ENCODE data around the gene SDC1.

Gene SDC1

DNA sequence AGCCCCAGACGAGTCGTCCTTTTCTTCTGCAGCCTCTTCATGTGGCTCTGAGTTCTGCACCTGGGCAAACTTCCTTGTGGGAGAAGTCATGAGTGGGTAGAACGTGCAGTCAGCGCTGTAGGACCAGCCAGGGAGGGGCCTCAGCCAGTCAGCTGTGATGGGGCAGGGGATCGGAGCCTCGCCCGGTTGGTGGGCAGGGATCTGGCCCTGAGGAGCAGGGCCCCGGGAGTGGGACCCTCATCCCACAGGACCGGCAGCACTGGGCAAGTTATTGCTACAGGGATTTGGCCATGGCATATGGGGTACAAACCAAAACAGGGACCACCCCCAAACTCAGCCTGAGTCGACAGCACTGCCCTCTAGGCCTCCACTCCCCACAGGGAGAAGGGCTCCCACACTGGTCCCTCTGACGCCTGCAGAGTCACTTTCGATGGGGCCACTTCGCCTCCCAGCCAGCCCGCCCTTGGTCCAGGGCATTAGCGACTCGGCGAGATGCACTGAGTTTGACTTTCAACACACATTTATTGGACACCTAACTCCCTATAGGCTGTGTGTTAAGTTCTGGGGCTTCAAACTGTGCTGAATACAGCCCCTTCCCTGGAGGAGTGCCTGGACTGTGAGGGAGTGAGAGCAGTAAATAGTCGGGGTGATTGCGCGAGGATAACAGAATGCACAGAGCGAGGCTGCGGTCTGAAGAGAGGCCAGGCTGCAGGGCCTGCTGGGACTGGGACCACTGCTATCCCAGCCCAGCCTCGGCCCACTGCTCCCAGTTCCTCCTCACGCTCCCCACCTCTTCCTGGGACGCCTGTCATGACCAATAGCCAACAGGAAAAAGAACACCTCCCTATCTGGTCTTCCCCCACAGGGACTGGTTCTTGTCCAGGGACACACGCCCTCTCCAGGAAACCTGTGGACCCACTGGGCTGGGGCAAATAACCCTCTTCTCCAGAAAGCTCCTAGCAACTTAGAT lies 55.9 kb downstream of the SDC1 start:
- no peak for DNase-seq

DNA sequence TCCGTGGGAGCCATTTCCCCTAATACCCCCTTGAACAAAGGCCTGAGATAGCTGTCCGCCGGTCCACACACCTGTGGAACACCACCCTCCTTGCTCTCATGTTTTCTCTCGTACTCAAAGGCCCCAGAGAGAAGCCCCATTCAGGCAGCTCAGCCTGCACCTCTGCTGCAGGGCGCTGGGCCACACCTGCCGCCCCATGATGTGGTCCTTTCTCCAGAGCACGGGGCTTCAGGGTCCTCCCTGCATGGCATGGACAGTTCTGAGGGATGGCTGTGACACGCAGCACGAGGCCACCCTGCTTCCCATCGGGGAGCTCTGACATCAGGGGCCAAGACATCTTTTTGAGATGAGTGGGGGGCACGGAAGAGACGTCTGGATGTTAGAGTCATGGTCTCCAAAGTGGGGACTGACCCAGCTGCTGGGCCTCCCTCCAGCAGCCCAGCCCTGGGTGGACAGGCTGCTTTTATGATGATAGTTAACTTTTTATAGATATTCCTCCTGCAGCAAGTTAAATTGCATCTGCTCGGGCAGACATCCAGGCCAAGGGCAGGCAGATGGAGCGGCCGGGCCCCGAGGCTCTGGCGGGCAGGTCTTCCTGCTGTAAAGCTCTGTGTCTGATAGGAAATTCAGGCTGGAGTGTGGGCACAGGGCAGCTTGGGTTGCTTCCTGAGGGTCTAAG lies 56.7 kb downstream of the SDC1 start:
- no peak for DNase-seq

DNA sequence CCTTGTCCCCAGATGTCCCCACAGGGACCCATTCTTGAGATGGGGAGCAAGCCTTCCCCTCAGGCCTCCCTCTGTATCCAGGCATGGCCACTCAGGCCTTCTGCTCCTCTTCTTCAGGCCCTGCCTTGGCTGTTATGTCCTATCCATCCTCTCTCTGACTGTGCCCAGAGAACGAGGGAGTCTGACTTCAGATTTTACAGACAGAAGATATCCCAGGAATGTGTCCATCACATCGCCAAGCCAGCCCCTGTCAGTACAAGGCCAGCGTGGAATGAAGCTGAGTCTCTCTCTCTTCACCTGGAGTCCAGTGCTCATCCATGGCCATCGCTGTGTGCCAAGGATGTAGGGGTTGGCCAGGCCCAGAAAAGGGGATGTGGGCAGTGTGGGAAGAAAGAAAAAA lies 57.6 kb downstream of the SDC1 start:
- DNase-seq: no peak

DNA sequence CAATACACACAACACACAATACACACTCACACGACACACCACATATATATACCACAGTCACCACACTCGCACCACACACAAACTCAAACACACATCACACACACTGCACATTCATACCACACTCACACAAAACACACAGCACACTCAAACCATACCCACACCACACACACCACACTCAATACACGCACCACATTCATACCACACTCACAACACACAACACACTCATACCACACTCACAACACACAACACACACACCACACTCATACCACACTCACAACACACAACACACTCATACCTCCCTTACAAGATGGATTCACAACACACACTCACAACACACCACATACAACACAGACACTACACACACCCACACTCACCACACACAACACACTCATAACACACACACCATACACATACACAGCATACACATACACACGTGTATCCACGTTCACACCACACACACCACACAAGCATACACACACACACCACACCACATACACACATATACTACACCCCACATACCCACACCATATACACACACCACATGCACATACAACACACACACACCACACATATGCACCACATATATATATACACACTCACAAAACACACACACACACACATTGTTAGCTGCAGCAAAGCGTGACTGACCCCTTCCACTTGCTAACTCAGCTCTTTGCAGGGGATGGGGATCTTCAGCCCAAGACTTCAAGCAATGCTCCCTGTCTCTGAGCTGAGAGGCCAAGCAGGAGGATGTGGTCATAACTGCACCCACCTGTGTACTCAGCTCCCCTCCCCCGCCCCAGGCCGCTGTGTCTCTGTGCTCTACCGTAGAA lies 59.0 kb downstream of the SDC1 start:
- no peak for DNase-seq

- no peak for DNase-seq
Measured at GRCh38 chr2:20164734-20165478, 60.0 kb downstream of the SDC1 start.

- DNase-seq: no peak
Measured at GRCh38 chr2:20164061-20164733, 60.7 kb downstream of the SDC1 start.

DNA sequence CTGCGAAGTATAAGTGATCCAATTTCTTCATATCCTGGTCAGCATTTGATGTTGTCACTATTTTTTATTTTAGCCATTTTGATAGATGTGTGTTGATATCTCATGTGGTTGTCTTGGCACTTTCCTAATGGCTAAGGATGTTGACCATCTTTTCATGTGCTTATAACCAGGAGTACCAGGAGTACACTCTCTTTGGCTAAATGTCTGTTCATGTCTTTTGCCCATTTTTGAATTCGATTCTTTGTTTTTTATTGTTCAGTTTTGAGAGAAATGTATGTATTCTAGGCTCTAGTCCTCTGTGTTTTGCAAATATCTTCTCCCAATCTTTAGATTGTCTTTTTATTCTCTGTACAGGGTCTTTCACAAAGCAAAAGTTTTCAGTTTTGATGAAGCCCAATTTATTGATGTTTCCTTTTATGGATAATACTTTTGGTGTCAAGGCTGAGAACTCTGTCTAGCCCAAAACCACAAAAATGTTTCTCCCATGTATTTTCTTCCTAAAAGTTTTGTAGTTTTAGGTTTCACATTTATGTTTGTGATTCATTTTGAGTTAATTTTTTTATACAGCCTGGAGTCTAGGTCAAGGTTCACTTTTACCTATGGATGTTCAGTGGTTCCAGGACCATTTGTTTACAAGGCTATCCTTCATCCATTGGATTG lies 65.4 kb downstream of the SDC1 start:
- no peak for DNase-seq

DNA sequence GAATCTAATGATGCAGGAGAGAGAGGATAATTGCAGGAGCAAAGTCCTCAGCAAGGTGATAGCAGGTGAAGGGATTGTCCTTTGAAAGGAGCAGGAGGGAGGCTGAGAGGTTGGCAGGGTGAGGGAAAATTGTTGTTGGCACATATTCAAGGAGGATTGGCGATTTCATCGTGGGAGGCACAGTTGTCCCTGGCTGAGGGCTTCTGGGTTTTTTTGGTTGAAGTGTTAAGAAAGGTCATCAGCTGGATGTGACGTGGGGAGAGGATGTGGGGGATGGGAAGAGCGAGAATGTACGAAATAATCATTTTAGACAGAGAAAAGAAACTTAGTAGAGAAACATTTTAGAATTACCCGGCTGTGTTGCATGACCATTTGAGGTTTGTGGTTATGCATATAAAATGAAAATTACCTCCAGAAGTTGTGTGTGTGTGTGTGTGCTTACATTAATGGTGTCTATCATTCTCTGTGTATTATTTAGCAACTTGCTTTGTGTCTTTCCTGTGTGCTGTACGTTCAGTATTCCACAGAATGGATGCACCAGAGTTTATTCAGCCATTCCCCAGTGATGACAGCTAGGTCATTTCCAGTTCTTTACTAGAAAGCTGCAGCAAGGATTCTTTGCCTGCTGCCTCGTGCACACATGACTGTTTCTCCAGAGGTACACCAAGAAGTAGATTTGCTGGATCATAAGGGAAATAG lies 67.6 kb downstream of the SDC1 start:
- DNase-seq: no peak

DNA sequence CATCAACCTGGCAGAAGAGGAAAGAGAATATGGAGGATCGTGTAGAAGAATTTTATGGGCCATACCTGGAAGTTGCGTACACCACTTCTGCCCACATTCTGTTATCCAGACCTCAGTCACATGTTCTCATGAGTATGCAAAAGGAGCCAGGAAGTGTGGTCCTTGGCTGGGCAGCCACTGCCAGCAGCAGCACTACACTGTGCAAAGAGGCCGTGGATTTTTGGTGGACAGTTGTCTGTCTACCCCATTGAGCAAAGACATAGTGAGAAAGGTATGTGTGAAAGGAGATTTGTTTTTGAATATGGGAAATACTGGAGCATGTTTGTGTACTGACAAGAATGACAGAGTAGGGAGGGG lies 68.1 kb downstream of the SDC1 start:
- DNase-seq: no peak

- no peak for DNase-seq
Measured at GRCh38 chr2:20156076-20156759, 68.7 kb downstream of the SDC1 start.

GRCh38 chr2:20153131-20153851 lies 71.6 kb downstream of the SDC1 start:
- DNase-seq: no peak

DNA sequence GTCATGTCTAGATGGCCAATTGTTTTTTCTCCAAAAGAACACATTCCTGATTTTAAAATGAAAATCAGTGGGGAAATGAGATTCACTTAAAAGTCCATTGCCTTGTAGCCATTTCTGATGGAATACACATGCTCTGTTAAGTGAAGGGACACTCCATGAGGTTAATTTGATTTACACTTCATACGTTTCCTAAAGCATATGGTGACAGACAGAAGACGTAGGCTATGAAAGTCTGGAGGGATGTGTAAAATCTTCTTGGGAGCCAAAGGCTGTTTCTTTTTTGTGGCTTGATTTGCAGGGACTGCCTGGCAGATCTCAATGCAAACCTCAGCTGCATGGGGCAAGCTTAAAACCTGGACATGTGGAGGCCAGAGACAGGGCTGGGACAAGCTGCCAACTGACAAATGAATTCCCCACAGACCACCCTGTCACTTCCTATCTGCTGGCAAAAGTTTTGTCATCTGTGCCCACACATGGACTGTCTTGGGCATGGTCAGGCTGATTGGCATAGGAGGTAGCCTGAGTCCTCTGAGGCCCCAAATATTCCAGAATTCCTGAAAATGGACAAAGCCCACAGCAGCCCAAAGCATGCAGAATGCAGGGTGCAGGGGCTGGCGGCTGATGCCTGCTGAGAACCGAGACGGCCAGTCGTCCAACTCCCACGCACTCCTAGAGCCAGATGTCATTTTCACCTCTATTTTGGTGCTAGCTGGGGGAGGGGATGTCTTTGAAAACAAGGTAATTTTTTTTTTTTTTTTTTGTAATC lies 73.9 kb downstream of the SDC1 start:
- no peak for DNase-seq

Measured in activated effector memory CD4-positive, alpha-beta T cell treated with Interleukin-2 at 50 U/mL for 16 hours (primary cell).